Fibroblast of lung (primary cell): ENCODE data around the gene CDC42SE2. TPM values are rescaled to one million over a fixed set of nuclear protein-coding genes. Genes with fewer than 3 reads are reported as not detected.

ENCODE experiments used
- DNase-seq, 2 donors: peaks; one replicate each; pipeline versions ENCODE4 v3.0.0 to v3.0.0-alpha.2; 2010; ENCODE audit warnings: low read depth in 2 of 2
- H2AFZ ChIP-seq: 2 replicates; pipeline ENCODE4 v1.5.1; 2012; ENCODE audit warnings: low read length, control low read depth, inconsistent platforms
- H3K27ac ChIP-seq: 2 replicates; pipeline ENCODE4 v1.5.1; 2011; ENCODE audit warnings: low read length, control low read depth; ENCODE audit not compliant: insufficient read depth
- H3K27me3 ChIP-seq: 2 replicates; pipeline ENCODE4 v1.5.1; 2011; ENCODE audit warnings: mild to moderate bottlenecking, low read length; ENCODE audit not compliant: control insufficient read depth, insufficient read depth
- H3K36me3 ChIP-seq: 2 replicates; pipeline ENCODE4 v1.5.1; 2011; ENCODE audit warnings: low read length; ENCODE audit not compliant: control insufficient read depth, insufficient read depth
- H3K4me1 ChIP-seq: 2 replicates; pipeline ENCODE4 v1.5.1; 2011; ENCODE audit warnings: low read length; ENCODE audit not compliant: control insufficient read depth, insufficient read depth; ENCODE audit errors: extremely low read depth
- H3K4me2 ChIP-seq: 2 replicates; pipeline ENCODE4 v1.5.1; 2011; ENCODE audit warnings: low read length, control low read depth; ENCODE audit not compliant: insufficient read depth; ENCODE audit errors: extremely low read depth
- H3K4me3 ChIP-seq, 4 experiments: fragments of 200-600 bp in 1 of 4; sonication (generic) in 1 of 4; replicated peaks in 1 of 4; 2 replicates each; pipeline ENCODE4 v1.5.1; 2011 to 2016; ENCODE audit warnings: low read length in 4 of 4, low read depth in 3 of 4, mild to moderate bottlenecking in 3 of 4, control low read depth in 2 of 4, inconsistent platforms in 1 of 4, mixed read lengths in 1 of 4; ENCODE audit not compliant: insufficient read depth in 1 of 4; ENCODE audit errors: control extremely low read depth in 1 of 4
- H3K79me2 ChIP-seq: 2 replicates; pipeline ENCODE4 v1.5.1; 2012; ENCODE audit warnings: mild to moderate bottlenecking, low read length, inconsistent platforms; ENCODE audit not compliant: control insufficient read depth, insufficient read depth
- H3K9ac ChIP-seq: 2 replicates; pipeline ENCODE4 v1.5.1; 2011; ENCODE audit warnings: mild to moderate bottlenecking, low read length, control low read depth; ENCODE audit not compliant: insufficient read depth
- H3K9me3 ChIP-seq: 2 replicates; pipeline ENCODE4 v1.5.1; 2012; ENCODE audit warnings: low read depth, low read length; ENCODE audit not compliant: control insufficient read depth, insufficient read depth
- H4K20me1 ChIP-seq: 2 replicates; pipeline ENCODE4 v1.5.1; 2011; ENCODE audit warnings: low read length; ENCODE audit not compliant: control insufficient read depth, insufficient read depth; ENCODE audit errors: extremely low read depth
- EZH2 ChIP-seq: IDR thresholded peaks from 2 replicates; pipeline ENCODE4 v1.5.1; 2012; ENCODE audit warnings: low read length, control low read depth, mild to moderate bottlenecking; ENCODE audit errors: missing control alignments
- polyA plus RNA-seq, 2 donors: library from polyadenylated mRNA; depleted of rRNA in 1 of 2; stranded (reverse) in 1 of 2; unstranded in 1 of 2; fragments of >200 nt; gene quantifications; 2 replicates each; pipeline ENCODE4 v1.2.1, GENCODE V29; 2011 to 2012; ENCODE audit warnings: missing spikeins in 1 of 2
- total RNA-seq: library from RNA; depleted of rRNA; stranded (reverse); fragments of >200 nt; gene quantifications from 2 replicates; pipeline ENCODE4 v1.2.1, GENCODE V29; 2014
- TF ChIP-seq, protein P1 (sequence below), 2 donors: IDR thresholded peaks in 1 of 2; conservative IDR thresholded peaks in 1 of 2; 1 replicate in 1 of 2; 2 replicates in 1 of 2; pipeline ENCODE4 v1.5.1; 2011 to 2012; ENCODE audit warnings: low read length in 2 of 2, control low read depth in 1 of 2, inconsistent platforms in 1 of 2, low read depth in 1 of 2, mild to moderate bottlenecking in 1 of 2

CDC42SE2 gene
- total and polyA plus RNA-seq, 2 donors (not counting 1 experiment from before 2014, with no cell fraction given): 26.1 to 26.5 TPM

DNA sequence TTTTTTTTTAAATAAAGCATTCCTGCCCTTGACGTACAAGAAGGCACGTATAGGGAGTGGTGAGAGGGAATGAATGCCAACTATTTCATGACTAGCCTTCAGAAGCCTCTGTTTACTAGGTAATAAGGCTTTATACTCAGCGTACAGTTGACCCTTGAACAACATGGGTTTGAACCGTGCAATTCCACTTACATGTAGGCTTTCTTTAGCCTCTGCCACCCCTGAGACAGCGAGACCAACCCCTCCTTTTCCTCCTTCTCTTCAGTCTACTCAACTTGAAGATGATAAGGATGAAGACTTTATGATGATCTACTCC is 22.5 kb downstream of the CDC42SE2 start:
- no peak for DNase-seq
- TF ChIP-seq, protein P1, sequence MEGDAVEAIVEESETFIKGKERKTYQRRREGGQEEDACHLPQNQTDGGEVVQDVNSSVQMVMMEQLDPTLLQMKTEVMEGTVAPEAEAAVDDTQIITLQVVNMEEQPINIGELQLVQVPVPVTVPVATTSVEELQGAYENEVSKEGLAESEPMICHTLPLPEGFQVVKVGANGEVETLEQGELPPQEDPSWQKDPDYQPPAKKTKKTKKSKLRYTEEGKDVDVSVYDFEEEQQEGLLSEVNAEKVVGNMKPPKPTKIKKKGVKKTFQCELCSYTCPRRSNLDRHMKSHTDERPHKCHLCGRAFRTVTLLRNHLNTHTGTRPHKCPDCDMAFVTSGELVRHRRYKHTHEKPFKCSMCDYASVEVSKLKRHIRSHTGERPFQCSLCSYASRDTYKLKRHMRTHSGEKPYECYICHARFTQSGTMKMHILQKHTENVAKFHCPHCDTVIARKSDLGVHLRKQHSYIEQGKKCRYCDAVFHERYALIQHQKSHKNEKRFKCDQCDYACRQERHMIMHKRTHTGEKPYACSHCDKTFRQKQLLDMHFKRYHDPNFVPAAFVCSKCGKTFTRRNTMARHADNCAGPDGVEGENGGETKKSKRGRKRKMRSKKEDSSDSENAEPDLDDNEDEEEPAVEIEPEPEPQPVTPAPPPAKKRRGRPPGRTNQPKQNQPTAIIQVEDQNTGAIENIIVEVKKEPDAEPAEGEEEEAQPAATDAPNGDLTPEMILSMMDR (conservative IDR thresholded peaks at IDR 0.05 in 1 of 2, IDR thresholded peaks at IDR 0.05 in 1 of 2; ENCODE audit: low read depth in 1 of 2, low read length in 2 of 2): no peak
- no peaks in the 10 kb centered on the region for H3K27me3 ChIP-seq
- no peaks in the 10 kb centered on the region for H4K20me1 ChIP-seq
- no peak overlapping the region for H2AFZ ChIP-seq
- no peak overlapping the region for H3K27ac ChIP-seq
- no peaks in the 10 kb centered on the region for H3K4me1 ChIP-seq
- H3K79me2 ChIP-seq: peaks cover 29% of the 10 kb centered on the region
- no peak overlapping the region for H3K4me2 ChIP-seq
- H3K9ac ChIP-seq: no peak overlapping the region
- H3K36me3 ChIP-seq: no peaks in the 10 kb centered on the region
- no peak overlapping the region for H3K4me3 ChIP-seq
- no peaks in the 10 kb centered on the region for H3K9me3 ChIP-seq

DNA sequence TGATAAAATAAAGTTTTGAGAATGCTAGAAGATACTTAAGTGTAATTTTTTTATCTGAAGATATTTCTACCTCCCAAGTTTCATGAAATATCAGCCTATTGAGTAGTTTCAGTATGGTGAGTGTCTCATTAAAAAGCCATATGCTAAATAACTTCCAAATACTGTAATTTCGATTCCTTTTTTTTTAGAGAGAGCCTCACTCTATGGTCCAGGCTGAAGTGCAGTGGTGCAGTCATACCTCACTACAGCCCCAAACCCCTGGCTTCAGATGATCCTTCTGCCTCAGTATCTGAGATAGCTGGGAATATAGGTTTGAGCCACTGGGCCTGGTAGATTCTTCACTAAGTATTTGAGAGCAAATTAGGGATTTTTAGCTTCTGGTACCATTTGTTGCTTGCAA is 24.5 kb downstream of the CDC42SE2 start:
- Histone ChIP-seq H3K27me3 (no peaks in the 10 kb centered on the region), H3K4me2 (no peak overlapping the region), H3K9ac (no peak overlapping the region), H2AFZ (no peak overlapping the region), H3K27ac (no peak overlapping the region), H3K36me3 (no peaks in the 10 kb centered on the region), H3K4me3 (no peak overlapping the region), H3K4me1 (no peaks in the 10 kb centered on the region), H4K20me1 (no peaks in the 10 kb centered on the region), H3K9me3 (no peaks in the 10 kb centered on the region), H3K79me2 (peaks cover 25% of the 10 kb centered on the region)
- DNase-seq: no peak
- TF ChIP-seq, protein P1 (conservative IDR thresholded peaks at IDR 0.05 in 1 of 2, IDR thresholded peaks at IDR 0.05 in 1 of 2; ENCODE audit: low read depth in 1 of 2, low read length in 2 of 2): no peak
- TF ChIP-seq EZH2: no peak

DNA sequence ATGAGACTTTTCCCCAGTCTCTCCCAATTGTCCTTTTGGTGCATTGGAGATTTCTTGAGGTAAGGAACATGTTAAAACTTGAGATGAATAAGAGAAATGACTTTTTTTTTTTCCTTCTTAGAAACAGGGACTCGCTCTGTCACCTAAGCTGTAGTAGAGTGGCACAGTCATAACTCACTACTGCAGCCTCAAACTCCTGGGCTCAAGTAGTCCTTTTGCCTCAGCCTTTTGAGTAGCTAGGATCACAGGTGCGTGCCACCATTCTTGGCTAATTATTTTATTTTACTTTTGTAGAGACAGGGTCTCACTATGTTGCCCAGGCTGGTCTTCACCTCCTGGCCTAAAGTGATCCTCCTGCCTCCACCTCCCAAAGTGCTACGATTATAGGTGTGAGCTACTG is 25.9 kb downstream of the CDC42SE2 start:
- no peak for TF ChIP-seq EZH2
- TF ChIP-seq, protein P1 (conservative IDR thresholded peaks at IDR 0.05 in 1 of 2, IDR thresholded peaks at IDR 0.05 in 1 of 2; ENCODE audit: low read depth in 1 of 2, low read length in 2 of 2): no peak

More for the DNA sequence above, 25.9 kb downstream of the CDC42SE2 start:
- no peak overlapping the region for H3K27ac ChIP-seq
- H3K79me2 ChIP-seq: peaks cover 22% of the 10 kb centered on the region
- no peak overlapping the region for H3K4me2 ChIP-seq
- H3K9ac ChIP-seq: no peak overlapping the region
- H4K20me1 ChIP-seq: no peaks in the 10 kb centered on the region
- no peak overlapping the region for H2AFZ ChIP-seq
- no peak for DNase-seq
- H3K4me1 ChIP-seq: no peaks in the 10 kb centered on the region
- H3K9me3 ChIP-seq: no peaks in the 10 kb centered on the region
- no peaks in the 10 kb centered on the region for H3K36me3 ChIP-seq
- H3K27me3 ChIP-seq: no peaks in the 10 kb centered on the region
- H3K4me3 ChIP-seq: no peak overlapping the region
